OCI-LY3 (cell line): ENCODE results near the gene HIF1AN.

ENCODE experiments used
- EZH2phosphoT487 ChIP-seq: fragments of 200-600 bp; shearing (Covaris generic); IDR thresholded peaks from 2 replicates; pipeline ENCODE4 v1.6.1; 2018; ENCODE audit warnings: antibody characterized with exemption, mixed run types, low read depth
- TF ChIP-seq, protein P1 (sequence below): fragments of 200-600, 300-600 bp; sonication (generic); IDR thresholded peaks from 2 replicates; pipeline ENCODE4 v1.5.1; 2014; ENCODE audit warnings: antibody characterized with exemption, low read length, low read depth

DNA sequence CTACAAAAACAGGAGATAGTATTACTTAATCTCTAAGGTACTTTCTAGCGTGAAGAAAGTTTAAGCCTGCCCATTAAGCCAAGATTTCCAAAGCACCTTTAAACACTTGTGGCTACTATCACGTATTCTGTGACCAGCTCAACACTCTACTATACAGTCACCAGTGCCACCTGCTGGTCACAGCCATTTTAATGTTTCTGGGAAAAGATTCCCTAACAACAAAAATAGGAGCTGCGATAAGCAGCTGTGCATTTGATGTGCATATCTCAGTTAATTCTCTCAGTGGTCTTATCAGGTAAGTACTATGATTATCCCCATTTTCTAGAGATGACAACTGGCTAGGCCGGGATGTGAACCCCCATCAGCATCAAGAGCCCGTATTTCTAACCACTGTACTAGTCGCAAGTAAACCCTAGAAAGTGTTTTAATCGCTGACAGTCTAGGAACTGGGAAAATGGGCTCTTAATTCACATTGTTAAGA lies 16.9 kb upstream of the HIF1AN start:
- TF ChIP-seq, protein P1, sequence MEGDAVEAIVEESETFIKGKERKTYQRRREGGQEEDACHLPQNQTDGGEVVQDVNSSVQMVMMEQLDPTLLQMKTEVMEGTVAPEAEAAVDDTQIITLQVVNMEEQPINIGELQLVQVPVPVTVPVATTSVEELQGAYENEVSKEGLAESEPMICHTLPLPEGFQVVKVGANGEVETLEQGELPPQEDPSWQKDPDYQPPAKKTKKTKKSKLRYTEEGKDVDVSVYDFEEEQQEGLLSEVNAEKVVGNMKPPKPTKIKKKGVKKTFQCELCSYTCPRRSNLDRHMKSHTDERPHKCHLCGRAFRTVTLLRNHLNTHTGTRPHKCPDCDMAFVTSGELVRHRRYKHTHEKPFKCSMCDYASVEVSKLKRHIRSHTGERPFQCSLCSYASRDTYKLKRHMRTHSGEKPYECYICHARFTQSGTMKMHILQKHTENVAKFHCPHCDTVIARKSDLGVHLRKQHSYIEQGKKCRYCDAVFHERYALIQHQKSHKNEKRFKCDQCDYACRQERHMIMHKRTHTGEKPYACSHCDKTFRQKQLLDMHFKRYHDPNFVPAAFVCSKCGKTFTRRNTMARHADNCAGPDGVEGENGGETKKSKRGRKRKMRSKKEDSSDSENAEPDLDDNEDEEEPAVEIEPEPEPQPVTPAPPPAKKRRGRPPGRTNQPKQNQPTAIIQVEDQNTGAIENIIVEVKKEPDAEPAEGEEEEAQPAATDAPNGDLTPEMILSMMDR = peak; percentile 59
- no peak for TF ChIP-seq EZH2phosphoT487
